GM12892 (cell line): ENCODE measurements around the gene MGME1.

Experiments
- POLR2A ChIP-seq: IDR thresholded peaks from 2 replicates; pipeline ENCODE4 v1.6.1; 2011; ENCODE audit warnings: low read depth, low read length, control low read depth
- POLR2AphosphoS5 ChIP-seq: IDR thresholded peaks from 2 replicates; pipeline ENCODE4 v1.6.1; 2011; ENCODE audit warnings: low read depth, low read length, control low read depth

DNA sequence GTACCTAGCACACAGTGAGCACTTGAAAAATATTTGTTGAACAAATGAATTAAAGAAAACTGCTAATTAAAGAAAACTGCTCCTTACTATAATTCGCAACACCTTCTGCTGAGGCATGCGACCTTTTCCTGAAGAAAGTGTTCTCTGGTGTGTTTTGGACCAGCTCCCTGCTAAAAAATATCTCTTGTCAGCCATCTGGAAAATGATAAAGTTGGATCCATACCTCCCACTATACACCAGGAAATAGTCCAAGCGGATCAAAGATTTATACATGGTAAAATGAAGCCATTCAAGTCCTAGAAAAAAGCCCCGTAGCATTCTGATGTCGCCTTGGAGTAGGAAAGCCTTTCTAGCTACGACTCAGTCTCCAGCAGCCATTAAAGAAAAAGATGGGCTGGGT, 45.6 kb downstream of the MGME1 start:
- TF ChIP-seq POLR2A (no peak), POLR2AphosphoS5 (no peak)
